ENCODE measurements around the gene KRTAP5-2.

DNA sequence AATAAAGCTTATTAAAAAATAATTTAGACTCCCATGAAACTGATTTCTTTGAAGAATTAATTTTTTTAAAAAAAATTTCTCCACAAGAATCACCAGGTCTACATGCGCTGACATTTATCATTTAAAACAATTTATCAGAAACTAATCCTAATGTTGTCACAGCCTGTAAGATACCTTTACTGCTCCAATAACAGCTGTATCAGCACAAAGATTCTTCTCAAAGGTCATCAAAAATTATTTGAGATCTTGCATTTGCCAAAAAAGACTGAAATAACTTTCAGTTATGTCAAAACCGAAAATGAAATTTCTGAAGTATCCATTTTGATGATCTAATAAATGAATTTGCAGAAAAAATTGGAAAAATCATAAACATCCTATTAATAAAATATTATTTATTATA lies 39.5 kb upstream of the KRTAP5-2 start:
- TF ChIP-seq CTCF (IDR thresholded peaks at IDR 0.05) (no peak), POLR2A (IDR thresholded peaks at IDR 0.05) (no peak)
